H1 (cell line): ENCODE data around the gene PSKH1. TPM values are rescaled to one million over a fixed set of nuclear protein-coding genes. Genes with fewer than 3 reads are reported as not detected.

Source experiments
- GABPA ChIP-seq: IDR thresholded peaks from 2 replicates; pipeline ENCODE4 v1.6.1; 2011; ENCODE audit warnings: mild to moderate bottlenecking, low read length, moderate library complexity, borderline replicate concordance; ENCODE audit not compliant: insufficient read depth
- HDAC2 ChIP-seq, 2 experiments: fragments of 300-600 bp in 1 of 2; sonication (generic) in 1 of 2; IDR thresholded peaks; 2 replicates each; pipeline ENCODE4 v1.6.1; 2011 to 2012; ENCODE audit warnings: low read depth in 2 of 2, low read length in 2 of 2, mild to moderate bottlenecking in 2 of 2, moderate library complexity in 2 of 2, borderline replicate concordance in 1 of 2, inconsistent platforms in 1 of 2
- NANOG ChIP-seq: IDR thresholded peaks from 2 replicates; pipeline ENCODE4 v1.6.1; 2011; ENCODE audit warnings: low read length, low read depth, mild to moderate bottlenecking, inconsistent platforms; ENCODE audit not compliant: insufficient read depth, poor library complexity, severe bottlenecking
- POU5F1 ChIP-seq: IDR thresholded peaks from 2 replicates; pipeline ENCODE4 v1.6.1; 2011; ENCODE audit warnings: low read depth, mild to moderate bottlenecking, low read length, moderate library complexity
- RXRA ChIP-seq: IDR thresholded peaks from 2 replicates; pipeline ENCODE4 v1.6.1; 2011; ENCODE audit warnings: low read depth, mild to moderate bottlenecking, low read length, moderate library complexity; ENCODE audit not compliant: insufficient read depth
- SIX5 ChIP-seq: IDR thresholded peaks from 2 replicates; pipeline ENCODE4 v1.6.1; 2011; ENCODE audit warnings: mild to moderate bottlenecking, low read depth, low read length
- TAF1 ChIP-seq: IDR thresholded peaks from 2 replicates; pipeline ENCODE4 v1.6.1; 2011; ENCODE audit warnings: mild to moderate bottlenecking, low read depth, low read length
- TAF7 ChIP-seq: optimal IDR thresholded peaks from 2 replicates; pipeline ENCODE3; 2011; ENCODE audit warnings: low read depth, mild to moderate bottlenecking, inconsistent platforms, low read length, moderate library complexity, borderline replicate concordance
- polyA plus RNA-seq, 7 experiments: library from polyadenylated mRNA; depleted of rRNA in 3 of 7; stranded (reverse) in 5 of 7; unstranded in 2 of 7; fragments of >200 nt in 5 of 7; fragments of 200-250 nt in 2 of 7; gene quantifications; 1 replicate in 5 of 7; 2 replicates in 1 of 7; 4 replicates in 1 of 7; pipeline versions ENCODE4 v1.2.1 to v1.2.3, GENCODE V29; 2011 to 2013; ENCODE audit warnings: missing spikeins in 2 of 7, mixed read lengths in 2 of 7
- total RNA-seq: library from RNA; stranded (reverse); fragmentation: NEBNext Ultra II Directional; extraction: Animal tissue kit (Norgen Biotek cat#: 25700); gene quantifications from 2 replicates; pipeline ENCODE4 v1.2.1, GENCODE V29; 2021
- TF ChIP-seq, protein P1 (sequence below): fragments of 300-600 bp; sonication (generic); IDR thresholded peaks from 2 replicates; pipeline ENCODE4 v1.7.1; 2012; ENCODE audit warnings: low read length, moderate library complexity, mild to moderate bottlenecking, inconsistent platforms; ENCODE audit not compliant: insufficient replicate concordance

The PSKH1 gene
- total and polyA plus RNA-seq, 2 of the 8 experiments (the other 6 are each of a cell fraction or from before 2014, with no cell fraction given), result 24.8 to 51.0 TPM

DNA sequence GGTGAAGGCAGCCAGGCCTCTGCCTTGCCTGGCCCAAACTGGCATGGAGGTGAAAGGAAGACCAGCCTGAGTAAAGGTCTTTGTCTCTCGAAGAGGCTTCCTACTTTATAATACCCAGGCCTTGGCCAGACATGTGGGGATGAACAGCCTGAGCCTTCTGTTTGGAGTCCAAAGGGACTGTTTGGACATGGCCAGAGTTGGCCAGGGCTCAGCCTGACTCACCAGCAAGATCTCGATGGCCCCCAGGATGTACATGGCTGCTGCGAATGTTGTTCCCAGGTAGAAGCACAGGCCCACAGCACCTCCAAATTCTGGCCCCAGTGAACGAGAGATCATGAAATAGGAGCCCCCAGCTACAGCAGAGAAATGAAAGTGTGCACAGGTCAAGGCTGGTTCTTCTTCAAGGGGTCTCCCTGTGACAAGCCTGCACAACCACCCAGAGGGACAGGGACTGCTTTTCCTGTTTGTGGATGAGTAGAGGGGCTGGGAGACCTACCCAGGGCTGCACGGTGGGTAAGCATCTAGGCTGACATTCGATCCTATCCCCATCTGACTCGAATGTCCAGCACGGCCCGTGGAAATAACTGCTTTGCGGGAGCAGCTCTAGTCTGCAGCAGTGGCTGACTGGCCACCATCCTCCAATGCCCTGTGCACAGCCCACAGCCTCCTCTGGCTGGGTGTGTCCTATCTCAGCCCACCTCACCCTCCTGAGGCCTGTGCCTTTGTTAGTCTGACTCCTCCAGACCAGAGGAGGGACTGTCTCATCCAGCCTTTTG is 61.6 kb downstream of the PSKH1 start (continued):
- TF ChIP-seq, protein P1, sequence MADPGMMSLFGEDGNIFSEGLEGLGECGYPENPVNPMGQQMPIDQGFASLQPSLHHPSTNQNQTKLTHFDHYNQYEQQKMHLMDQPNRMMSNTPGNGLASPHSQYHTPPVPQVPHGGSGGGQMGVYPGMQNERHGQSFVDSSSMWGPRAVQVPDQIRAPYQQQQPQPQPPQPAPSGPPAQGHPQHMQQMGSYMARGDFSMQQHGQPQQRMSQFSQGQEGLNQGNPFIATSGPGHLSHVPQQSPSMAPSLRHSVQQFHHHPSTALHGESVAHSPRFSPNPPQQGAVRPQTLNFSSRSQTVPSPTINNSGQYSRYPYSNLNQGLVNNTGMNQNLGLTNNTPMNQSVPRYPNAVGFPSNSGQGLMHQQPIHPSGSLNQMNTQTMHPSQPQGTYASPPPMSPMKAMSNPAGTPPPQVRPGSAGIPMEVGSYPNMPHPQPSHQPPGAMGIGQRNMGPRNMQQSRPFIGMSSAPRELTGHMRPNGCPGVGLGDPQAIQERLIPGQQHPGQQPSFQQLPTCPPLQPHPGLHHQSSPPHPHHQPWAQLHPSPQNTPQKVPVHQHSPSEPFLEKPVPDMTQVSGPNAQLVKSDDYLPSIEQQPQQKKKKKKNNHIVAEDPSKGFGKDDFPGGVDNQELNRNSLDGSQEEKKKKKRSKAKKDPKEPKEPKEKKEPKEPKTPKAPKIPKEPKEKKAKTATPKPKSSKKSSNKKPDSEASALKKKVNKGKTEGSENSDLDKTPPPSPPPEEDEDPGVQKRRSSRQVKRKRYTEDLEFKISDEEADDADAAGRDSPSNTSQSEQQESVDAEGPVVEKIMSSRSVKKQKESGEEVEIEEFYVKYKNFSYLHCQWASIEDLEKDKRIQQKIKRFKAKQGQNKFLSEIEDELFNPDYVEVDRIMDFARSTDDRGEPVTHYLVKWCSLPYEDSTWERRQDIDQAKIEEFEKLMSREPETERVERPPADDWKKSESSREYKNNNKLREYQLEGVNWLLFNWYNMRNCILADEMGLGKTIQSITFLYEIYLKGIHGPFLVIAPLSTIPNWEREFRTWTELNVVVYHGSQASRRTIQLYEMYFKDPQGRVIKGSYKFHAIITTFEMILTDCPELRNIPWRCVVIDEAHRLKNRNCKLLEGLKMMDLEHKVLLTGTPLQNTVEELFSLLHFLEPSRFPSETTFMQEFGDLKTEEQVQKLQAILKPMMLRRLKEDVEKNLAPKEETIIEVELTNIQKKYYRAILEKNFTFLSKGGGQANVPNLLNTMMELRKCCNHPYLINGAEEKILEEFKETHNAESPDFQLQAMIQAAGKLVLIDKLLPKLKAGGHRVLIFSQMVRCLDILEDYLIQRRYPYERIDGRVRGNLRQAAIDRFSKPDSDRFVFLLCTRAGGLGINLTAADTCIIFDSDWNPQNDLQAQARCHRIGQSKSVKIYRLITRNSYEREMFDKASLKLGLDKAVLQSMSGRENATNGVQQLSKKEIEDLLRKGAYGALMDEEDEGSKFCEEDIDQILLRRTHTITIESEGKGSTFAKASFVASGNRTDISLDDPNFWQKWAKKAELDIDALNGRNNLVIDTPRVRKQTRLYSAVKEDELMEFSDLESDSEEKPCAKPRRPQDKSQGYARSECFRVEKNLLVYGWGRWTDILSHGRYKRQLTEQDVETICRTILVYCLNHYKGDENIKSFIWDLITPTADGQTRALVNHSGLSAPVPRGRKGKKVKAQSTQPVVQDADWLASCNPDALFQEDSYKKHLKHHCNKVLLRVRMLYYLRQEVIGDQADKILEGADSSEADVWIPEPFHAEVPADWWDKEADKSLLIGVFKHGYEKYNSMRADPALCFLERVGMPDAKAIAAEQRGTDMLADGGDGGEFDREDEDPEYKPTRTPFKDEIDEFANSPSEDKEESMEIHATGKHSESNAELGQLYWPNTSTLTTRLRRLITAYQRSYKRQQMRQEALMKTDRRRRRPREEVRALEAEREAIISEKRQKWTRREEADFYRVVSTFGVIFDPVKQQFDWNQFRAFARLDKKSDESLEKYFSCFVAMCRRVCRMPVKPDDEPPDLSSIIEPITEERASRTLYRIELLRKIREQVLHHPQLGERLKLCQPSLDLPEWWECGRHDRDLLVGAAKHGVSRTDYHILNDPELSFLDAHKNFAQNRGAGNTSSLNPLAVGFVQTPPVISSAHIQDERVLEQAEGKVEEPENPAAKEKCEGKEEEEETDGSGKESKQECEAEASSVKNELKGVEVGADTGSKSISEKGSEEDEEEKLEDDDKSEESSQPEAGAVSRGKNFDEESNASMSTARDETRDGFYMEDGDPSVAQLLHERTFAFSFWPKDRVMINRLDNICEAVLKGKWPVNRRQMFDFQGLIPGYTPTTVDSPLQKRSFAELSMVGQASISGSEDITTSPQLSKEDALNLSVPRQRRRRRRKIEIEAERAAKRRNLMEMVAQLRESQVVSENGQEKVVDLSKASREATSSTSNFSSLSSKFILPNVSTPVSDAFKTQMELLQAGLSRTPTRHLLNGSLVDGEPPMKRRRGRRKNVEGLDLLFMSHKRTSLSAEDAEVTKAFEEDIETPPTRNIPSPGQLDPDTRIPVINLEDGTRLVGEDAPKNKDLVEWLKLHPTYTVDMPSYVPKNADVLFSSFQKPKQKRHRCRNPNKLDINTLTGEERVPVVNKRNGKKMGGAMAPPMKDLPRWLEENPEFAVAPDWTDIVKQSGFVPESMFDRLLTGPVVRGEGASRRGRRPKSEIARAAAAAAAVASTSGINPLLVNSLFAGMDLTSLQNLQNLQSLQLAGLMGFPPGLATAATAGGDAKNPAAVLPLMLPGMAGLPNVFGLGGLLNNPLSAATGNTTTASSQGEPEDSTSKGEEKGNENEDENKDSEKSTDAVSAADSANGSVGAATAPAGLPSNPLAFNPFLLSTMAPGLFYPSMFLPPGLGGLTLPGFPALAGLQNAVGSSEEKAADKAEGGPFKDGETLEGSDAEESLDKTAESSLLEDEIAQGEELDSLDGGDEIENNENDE, result no peak
- TF ChIP-seq GABPA (no peak), NANOG (no peak), SIX5 (no peak), POU5F1 (no peak), HDAC2 (IDR thresholded peaks at IDR 0.05; ENCODE audit: borderline replicate concordance in 1 of 2, low read depth in 2 of 2, low read length in 2 of 2) (no peak), TAF1 (no peak), RXRA (no peak), TAF7 (no peak)
